Measurements from ENCODE around the gene METRNL.
"Not testable (repeated sequence)": the region's sequence is repeated elsewhere in the genome, so short reads cannot be mapped to it uniquely, and the experiment has no call there.

The METRNL gene

DNA sequence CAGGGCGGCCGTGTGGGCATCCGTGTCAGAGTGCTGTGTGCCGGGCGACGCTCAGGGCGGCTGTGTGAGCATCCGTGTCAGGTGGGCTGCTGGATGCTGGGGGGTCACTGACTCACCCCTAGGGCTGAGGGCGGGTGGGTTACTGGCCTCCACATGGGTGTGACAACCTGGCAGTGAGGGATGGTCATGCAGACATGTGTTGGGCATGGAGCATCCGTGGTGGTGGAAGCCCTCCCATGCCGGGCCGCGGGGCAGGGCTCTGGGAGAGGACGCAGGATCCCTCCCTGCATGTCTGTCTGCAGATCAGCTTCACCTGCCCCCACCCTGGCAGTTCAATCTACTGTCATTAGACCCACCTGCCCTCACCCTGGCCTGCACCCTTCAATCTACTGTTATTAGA lies 56.3 kb downstream of the METRNL start:
- FAIRE-seq (no peak), DNase-seq (ENCODE audit: insufficient read length) (no peak)
- TF ChIP-seq TAF1 (IDR thresholded peaks at IDR 0.05; ENCODE audit: borderline replicate concordance, low read depth, low read length) (no peak), POLR2A (IDR thresholded peaks at IDR 0.05; ENCODE audit: low read depth, low read length) (no peak), POLR2AphosphoS5 (IDR thresholded peaks at IDR 0.05; ENCODE audit: low read depth, low read length) (no peak)

DNA sequence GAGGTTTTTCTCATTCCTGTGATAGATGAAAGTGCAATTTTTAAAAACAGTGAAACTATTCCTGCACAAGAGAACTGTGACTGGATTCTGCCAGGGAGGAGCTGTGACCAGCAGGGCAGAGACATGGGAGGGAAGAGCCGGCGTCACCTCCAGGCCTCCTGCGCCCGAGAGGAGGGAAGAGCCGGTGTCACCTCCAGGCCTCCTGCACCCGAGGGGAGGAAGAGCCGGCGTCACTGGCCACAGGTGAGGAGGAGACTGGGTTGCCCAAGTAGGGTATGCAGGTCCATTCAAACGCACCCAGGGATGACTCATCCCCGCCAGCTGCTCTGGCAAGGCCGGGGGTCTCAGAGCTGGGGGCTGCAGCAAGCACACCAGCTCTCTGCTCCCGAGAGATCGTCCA lies 56.7 kb downstream of the METRNL start:
- no peak for TF ChIP-seq TAF1 (IDR thresholded peaks at IDR 0.05; ENCODE audit: borderline replicate concordance, low read depth, low read length)
- no peak for TF ChIP-seq POLR2A (IDR thresholded peaks at IDR 0.05; ENCODE audit: low read depth, low read length)
- FAIRE-seq (no peak), DNase-seq (ENCODE audit: insufficient read length) (no peak)

DNA sequence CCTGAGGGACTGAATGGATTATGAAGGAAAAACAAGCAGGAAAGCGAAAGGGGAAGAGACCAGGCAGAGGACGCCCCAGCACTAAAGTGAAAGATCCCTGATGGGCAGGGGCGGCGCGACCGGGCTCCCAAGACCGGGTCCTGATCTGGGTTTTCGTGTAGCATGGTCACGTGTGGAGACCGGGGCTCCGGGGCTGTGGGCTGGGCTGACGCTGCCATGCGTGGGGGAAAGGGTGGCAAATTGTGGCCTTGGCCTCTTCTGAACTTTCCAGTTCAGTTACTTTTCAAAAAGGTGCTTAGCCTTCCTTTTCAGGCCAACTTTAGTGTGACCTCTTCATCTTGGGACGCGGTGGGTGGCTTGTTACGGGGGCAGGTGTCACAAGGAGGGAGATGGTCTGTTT lies 57.5 kb downstream of the METRNL start:
- DNase-seq (ENCODE audit: insufficient read length) (no peak), FAIRE-seq (no peak)
- TF ChIP-seq TAF1 (IDR thresholded peaks at IDR 0.05; ENCODE audit: borderline replicate concordance, low read depth, low read length) = no peak
- TF ChIP-seq POLR2AphosphoS5 (IDR thresholded peaks at IDR 0.05; ENCODE audit: low read depth, low read length) = no peak
- TF ChIP-seq POLR2A (IDR thresholded peaks at IDR 0.05; ENCODE audit: low read depth, low read length) = no peak

DNA sequence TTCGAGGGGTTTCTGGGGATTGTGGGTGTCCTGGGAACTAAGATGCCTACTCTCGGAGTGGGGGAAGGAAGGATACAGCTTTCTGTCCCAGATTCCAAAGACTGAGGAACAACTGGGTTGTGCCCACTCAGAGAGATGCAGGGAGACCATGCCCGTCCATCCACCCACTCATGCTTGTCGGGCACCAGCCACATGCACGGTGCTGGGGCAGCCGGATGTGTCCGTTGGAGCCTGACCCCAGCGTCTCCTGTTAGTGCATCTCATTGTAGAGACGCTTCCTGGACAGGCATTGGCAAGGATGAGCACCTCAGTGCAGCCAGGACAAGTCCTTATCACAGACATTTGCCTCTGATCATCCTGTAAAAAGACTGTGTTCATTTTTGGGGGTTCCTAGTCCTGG lies 58.1 kb downstream of the METRNL start:
- no peak for FAIRE-seq
- TF ChIP-seq TAF1 (IDR thresholded peaks at IDR 0.05; ENCODE audit: borderline replicate concordance, low read depth, low read length) (no peak), POLR2AphosphoS5 (IDR thresholded peaks at IDR 0.05; ENCODE audit: low read depth, low read length) (no peak), POLR2A (IDR thresholded peaks at IDR 0.05; ENCODE audit: low read depth, low read length) (no peak)
- no peak for DNase-seq (ENCODE audit: insufficient read length)

DNA sequence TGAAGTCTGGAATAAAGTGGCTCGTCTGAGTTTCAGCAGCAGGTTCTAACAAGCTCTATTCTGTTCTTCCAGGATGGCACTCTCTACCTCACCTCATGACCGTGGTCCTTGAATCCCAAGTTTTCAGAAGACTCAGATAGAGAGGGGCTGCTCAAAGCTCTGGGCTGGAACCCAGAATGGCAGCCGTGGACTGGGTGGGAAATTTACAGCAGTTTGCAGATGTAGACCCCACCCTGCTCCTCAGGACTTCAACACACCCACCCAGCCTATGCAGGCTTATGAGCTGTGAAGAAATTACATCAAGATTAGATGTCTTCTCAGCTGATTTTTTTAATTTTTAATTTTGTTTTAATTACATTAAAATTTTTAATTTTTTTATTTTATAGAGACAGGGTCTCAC lies 59.4 kb downstream of the METRNL start:
- FAIRE-seq (no peak), DNase-seq (ENCODE audit: insufficient read length) (no peak)
- TF ChIP-seq TAF1 (IDR thresholded peaks at IDR 0.05; ENCODE audit: borderline replicate concordance, low read depth, low read length) (no peak), POLR2A (IDR thresholded peaks at IDR 0.05; ENCODE audit: low read depth, low read length) (no peak), POLR2AphosphoS5 (IDR thresholded peaks at IDR 0.05; ENCODE audit: low read depth, low read length) (no peak)

DNA sequence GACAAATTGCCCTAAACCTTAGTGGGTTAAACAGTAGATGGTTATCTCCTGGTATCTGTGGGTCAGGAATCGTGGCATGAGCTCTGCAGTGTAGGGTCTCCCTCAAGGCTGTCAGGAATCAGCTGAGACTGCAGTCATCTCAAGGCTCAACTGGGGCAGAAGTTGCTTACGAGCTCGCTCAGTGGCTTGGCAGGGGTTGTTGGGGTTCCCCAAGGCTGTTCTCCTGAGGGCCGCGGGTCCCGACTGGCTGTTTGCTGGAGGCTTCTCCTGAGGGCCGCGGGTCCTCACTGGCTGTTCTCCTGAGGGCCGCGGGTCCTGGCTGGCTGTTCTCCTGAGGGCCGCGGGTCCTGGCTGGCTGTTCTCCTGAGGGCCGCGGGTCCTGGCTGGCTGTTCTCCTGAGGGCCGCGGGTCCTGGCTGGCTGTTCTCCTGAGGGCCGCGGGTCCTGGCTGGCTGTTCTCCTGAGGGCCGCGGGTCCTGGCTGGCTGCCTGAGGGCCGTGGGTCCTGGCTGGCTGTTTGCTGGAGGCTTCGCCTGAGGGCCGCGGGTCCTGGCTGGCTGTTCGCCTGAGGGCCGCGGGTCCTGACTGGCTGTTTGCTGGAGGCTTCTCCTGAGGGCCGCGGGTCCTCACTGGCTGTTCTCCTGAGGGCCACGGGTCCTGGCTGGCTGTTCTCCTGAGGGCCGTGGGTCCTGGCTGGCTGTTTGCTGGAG lies 60.3 kb downstream of the METRNL start:
- not testable (repeated sequence) for DNase-seq (ENCODE audit: insufficient read length); FAIRE-seq

DNA sequence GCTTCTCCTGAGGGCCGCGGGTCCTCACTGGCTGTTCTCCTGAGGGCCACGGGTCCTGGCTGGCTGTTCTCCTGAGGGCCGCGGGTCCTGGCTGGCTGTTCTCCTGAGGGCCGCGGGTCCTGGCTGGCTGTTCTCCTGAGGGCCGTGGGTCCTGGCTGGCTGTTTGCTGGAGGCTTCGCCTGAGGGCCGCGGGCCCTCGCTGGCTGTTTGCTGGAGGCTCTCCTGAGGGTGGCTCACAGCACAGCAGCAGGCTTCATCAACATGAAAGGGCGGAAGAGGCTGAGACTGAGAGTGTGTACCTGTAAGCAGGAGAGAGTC lies 60.8 kb downstream of the METRNL start:
- not testable (repeated sequence) for FAIRE-seq; DNase-seq (ENCODE audit: insufficient read length)

DNA sequence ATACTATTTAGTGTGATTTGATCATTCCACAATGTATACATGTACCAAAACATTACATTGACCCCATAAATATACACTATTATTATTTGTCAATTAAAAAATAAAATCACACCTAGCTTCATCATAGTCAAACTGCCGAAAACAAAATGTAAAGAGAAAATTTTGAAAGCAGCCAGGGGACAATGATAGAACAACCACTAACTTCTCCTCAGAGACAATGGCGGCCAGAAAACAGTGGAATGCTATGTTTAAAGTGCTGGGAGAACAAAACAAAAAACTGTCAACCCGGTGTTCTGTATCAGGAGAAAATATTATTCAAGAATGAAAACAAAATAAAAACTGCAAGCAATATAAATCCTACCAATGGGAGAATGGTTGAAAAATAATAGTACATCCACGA lies 63.2 kb downstream of the METRNL start:
- DNase-seq (ENCODE audit: insufficient read length) (no peak), FAIRE-seq (no peak)

DNA sequence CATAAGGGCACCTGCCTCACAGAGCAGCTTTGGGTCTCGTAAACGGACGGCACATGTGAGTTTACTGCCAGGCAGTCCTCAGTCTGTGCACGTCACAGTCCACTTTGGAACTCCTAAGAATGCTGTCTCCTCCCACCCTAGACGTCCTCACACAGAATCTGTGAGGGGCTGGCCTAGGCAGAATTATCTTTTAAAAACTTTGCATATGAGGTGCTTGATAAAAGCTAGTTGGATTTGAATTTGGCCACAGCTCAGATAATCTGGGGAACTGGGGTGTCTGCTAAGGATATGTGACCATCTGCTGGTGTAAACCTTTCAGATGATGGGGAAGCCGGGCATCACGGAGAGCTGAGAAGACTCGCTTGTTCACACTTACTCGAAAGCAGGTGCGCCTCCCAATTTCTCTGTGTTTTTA lies 64.4 kb downstream of the METRNL start:
- TF ChIP-seq TAF1 (IDR thresholded peaks at IDR 0.05; ENCODE audit: borderline replicate concordance, low read depth, low read length) (no peak), POLR2AphosphoS5 (IDR thresholded peaks at IDR 0.05; ENCODE audit: low read depth, low read length) (no peak), POLR2A (IDR thresholded peaks at IDR 0.05; ENCODE audit: low read depth, low read length) (no peak)
- FAIRE-seq (no peak), DNase-seq (ENCODE audit: insufficient read length) (no peak)

More for the DNA sequence above, 63.2 kb downstream of the METRNL start:
- TF ChIP-seq POLR2A (IDR thresholded peaks at IDR 0.05; ENCODE audit: low read depth, low read length) = no peak
- TF ChIP-seq POLR2AphosphoS5 (IDR thresholded peaks at IDR 0.05; ENCODE audit: low read depth, low read length) = no peak
- TF ChIP-seq TAF1 (IDR thresholded peaks at IDR 0.05; ENCODE audit: borderline replicate concordance, low read depth, low read length) = no peak
